ENCODE results near the gene TFIP11. TPM values are rescaled to one million over a fixed set of nuclear protein-coding genes. Genes with fewer than 3 reads are reported as not detected.

The TFIP11 gene
- total and polyA plus RNA-seq, 2 of the 13 experiments (the other 11 are each of a cell fraction or from before 2014, with no cell fraction given) = 15.4 to 22.8 TPM

DNA sequence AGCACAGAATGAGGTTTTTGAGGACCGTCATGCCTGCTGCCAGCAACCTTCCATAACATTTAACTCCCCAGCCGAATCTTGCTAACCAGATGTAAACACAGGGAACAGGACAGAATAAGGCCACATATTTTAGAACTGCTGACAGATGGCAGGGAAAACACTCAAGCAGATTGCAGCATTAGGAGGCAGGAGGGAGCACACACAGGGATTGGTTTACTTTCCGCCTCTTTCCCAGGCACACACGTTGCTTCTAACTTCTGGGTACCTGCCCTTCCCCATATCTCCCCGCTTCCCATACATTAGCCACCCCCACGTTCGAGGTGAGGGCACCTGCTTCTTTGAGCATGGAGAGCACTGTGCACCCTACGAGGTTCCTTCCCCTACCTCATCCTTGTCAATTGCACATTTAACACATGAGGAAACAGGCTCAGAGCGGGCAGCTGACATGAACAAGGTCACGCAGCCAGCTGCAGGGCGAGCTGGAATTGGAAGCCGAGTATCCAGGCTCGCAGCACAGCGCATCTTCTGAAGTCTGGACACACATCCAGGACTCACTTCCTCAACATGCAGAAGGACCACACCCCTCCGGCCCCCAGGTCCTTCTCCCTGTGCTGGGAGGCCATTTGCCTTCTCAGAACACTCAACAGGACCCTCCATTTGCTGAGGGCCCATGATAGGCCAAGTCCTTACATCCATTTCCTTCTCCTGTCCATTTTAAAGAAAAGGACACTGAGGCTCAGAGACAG, 64.5 kb downstream of the TFIP11 start:
- H4K20me1 ChIP-seq (ENCODE audit: insufficient read depth, low read length) = no peaks in the 10 kb centered on the region
- H3K9me3 ChIP-seq (ENCODE audit: low read length) = no peaks in the 10 kb centered on the region
- H3K79me2 ChIP-seq (ENCODE audit: insufficient read depth, low read length) = no peaks in the 10 kb centered on the region
- H3K4me2 ChIP-seq (ENCODE audit: low read depth, low read length) = no peak overlapping the region
- ATAC-seq (no peak), FAIRE-seq (no peak), DNase-seq (ENCODE audit: low spot score) (no peak)
- H3K4me3 ChIP-seq (replicated peaks in 1 of 3; ENCODE audit: insufficient read depth in 1 of 3, low read depth in 2 of 3, low read length in 3 of 3) = no peak overlapping the region
- no peak overlapping the region for H3K27ac ChIP-seq (ENCODE audit: extremely low read length, insufficient read depth, low read length)
- 70% methylated on average over 15 of the region's 15 CpGs for WGBS (ENCODE audit: low lambda C conversion rate)
- no peak overlapping the region for H2AFZ ChIP-seq (ENCODE audit: low read length)
- intact Hi-C loops (cut with micrococcal nuclease; ENCODE audit: unreplicated experiment) = no loop called here
- H3K9ac ChIP-seq (ENCODE audit: insufficient read depth, low read depth, low read length) = no peak overlapping the region
- peaks cover 3 to 17% of the 10 kb centered on the region in 2 experiments for H3K36me3 ChIP-seq (replicated peaks in 1 of 2; ENCODE audit: control insufficient read depth in 1 of 2, insufficient read depth in 2 of 2, low read length in 2 of 2)
- TF ChIP-seq ZNF12 (CRISPR knock-in tag; IDR thresholded peaks at IDR 0.05) = no peak
- TF ChIP-seq, protein P1, sequence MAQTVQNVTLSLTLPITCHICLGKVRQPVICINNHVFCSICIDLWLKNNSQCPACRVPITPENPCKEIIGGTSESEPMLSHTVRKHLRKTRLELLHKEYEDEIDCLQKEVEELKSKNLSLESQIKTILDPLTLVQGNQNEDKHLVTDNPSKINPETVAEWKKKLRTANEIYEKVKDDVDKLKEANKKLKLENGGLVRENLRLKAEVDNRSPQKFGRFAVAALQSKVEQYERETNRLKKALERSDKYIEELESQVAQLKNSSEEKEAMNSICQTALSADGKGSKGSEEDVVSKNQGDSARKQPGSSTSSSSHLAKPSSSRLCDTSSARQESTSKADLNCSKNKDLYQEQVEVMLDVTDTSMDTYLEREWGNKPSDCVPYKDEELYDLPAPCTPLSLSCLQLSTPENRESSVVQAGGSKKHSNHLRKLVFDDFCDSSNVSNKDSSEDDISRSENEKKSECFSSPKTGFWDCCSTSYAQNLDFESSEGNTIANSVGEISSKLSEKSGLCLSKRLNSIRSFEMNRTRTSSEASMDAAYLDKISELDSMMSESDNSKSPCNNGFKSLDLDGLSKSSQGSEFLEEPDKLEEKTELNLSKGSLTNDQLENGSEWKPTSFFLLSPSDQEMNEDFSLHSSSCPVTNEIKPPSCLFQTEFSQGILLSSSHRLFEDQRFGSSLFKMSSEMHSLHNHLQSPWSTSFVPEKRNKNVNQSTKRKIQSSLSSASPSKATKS (CRISPR knock-in tag; IDR thresholded peaks at IDR 0.05) = no peak
- no peak for TF ChIP-seq MBNL3 (CRISPR knock-in tag; conservative IDR thresholded peaks at IDR 0.05)
- TF ChIP-seq RNF2 (conservative IDR thresholded peaks at IDR 0.05; ENCODE audit: low read depth) = no peak
- no peak for TF ChIP-seq NFE2 (CRISPR knock-in tag; IDR thresholded peaks at IDR 0.05)
- TF ChIP-seq, protein P2, sequence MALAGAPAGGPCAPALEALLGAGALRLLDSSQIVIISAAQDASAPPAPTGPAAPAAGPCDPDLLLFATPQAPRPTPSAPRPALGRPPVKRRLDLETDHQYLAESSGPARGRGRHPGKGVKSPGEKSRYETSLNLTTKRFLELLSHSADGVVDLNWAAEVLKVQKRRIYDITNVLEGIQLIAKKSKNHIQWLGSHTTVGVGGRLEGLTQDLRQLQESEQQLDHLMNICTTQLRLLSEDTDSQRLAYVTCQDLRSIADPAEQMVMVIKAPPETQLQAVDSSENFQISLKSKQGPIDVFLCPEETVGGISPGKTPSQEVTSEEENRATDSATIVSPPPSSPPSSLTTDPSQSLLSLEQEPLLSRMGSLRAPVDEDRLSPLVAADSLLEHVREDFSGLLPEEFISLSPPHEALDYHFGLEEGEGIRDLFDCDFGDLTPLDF (CRISPR knock-in tag; IDR thresholded peaks at IDR 0.05) = no peak
- no peak for TF ChIP-seq SNAI1 (CRISPR knock-in tag; IDR thresholded peaks at IDR 0.05; ENCODE audit: borderline replicate concordance)
- TF ChIP-seq, protein P3, sequence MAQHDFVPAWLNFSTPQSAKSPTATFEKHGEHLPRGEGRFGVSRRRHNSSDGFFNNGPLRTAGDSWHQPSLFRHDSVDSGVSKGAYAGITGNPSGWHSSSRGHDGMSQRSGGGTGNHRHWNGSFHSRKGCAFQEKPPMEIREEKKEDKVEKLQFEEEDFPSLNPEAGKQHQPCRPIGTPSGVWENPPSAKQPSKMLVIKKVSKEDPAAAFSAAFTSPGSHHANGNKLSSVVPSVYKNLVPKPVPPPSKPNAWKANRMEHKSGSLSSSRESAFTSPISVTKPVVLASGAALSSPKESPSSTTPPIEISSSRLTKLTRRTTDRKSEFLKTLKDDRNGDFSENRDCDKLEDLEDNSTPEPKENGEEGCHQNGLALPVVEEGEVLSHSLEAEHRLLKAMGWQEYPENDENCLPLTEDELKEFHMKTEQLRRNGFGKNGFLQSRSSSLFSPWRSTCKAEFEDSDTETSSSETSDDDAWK (CRISPR knock-in tag; IDR thresholded peaks at IDR 0.05) = no peak
- TF ChIP-seq ZMYM3 (CRISPR knock-in tag; IDR thresholded peaks at IDR 0.05) = no peak
- no peak for TF ChIP-seq ZNF282 (IDR thresholded peaks at IDR 0.05; ENCODE audit: partially characterized antibody)
- no peak for TF ChIP-seq KMT2A (CRISPR knock-in tag; IDR thresholded peaks at IDR 0.05)
- TF ChIP-seq FIP1L1 (IDR thresholded peaks at IDR 0.05; ENCODE audit: borderline replicate concordance, insufficient read depth, low read depth, low read length) = no peak
- no peak for TF ChIP-seq TEAD2 (CRISPR knock-in tag; IDR thresholded peaks at IDR 0.05)
- no peak for TF ChIP-seq ONECUT2 (CRISPR knock-in tag; IDR thresholded peaks at IDR 0.05)
- no peak for TF ChIP-seq HNRNPH1 (optimal IDR thresholded peaks at IDR 0.05; ENCODE audit: low read depth, low read length)
- no peak for TF ChIP-seq ZNF615 (CRISPR knock-in tag; IDR thresholded peaks at IDR 0.05; ENCODE audit: borderline replicate concordance)
- no peak for TF ChIP-seq ZNF749 (CRISPR knock-in tag; IDR thresholded peaks at IDR 0.05; ENCODE audit: borderline replicate concordance)
- TF ChIP-seq, protein P4, sequence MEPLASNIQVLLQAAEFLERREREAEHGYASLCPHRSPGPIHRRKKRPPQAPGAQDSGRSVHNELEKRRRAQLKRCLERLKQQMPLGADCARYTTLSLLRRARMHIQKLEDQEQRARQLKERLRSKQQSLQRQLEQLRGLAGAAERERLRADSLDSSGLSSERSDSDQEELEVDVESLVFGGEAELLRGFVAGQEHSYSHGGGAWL (CRISPR knock-in tag; IDR thresholded peaks at IDR 0.05) = no peak
- ChIA-PET CTCF (ENCODE audit: low intra/inter-chr PET ratio, low total read pairs) (no interaction called here), POLR2A (no interaction called here)
- BruUV-seq (replicated peaks) = no TSS peak
- H3K4me1 ChIP-seq (ENCODE audit: insufficient read depth, low read length) = no peaks in the 10 kb centered on the region
- H3K27me3 ChIP-seq (ENCODE audit: control insufficient read depth in 1 of 2, insufficient read depth in 2 of 2, low read length in 2 of 2) = no peaks in the 10 kb centered on the region
- in situ Hi-C loops (cut with HindIII; ENCODE audit: extremely low pct_ligation_motif_present, low pct_unique_long_range_greater_than_20kb) = no loop called here

Measured in HepG2 (cell line).